Lung (tissue), 12 donors: ENCODE measurements around the gene EPS8. TPM values are rescaled to one million over a fixed set of nuclear protein-coding genes. Genes with fewer than 3 reads are reported as not detected.

Source experiments
- ATAC-seq: fragments of 200-7000 bp; cut with Tn5 transposase; one replicate; pipeline ENCODE4 v1.9.1; 2020; ENCODE audit warnings: moderate number of reproducible peaks; ENCODE audit not compliant: insufficient read depth, low FRiP score
- DNase-seq, 3 donors: peaks; one replicate each; pipeline ENCODE4 v3.0.0-alpha.2; 2013 to 2017
- H3K27ac ChIP-seq, 2 donors: one replicate each; pipeline ENCODE4 v1.5.1; 2013; ENCODE audit warnings: mild to moderate bottlenecking in 2 of 2, moderate library complexity in 2 of 2, control low read depth in 1 of 2, inconsistent platforms in 1 of 2, low read depth in 1 of 2, low read length in 1 of 2
- H3K27me3 ChIP-seq, 3 donors: one replicate each; pipeline ENCODE4 v1.5.1; 2013; ENCODE audit warnings: low read length in 2 of 3; ENCODE audit not compliant: control insufficient read depth in 3 of 3, insufficient read depth in 3 of 3
- H3K36me3 ChIP-seq, 4 donors: one replicate each; pipeline ENCODE4 v1.5.1; 2013; ENCODE audit warnings: low read length in 4 of 4, mild to moderate bottlenecking in 1 of 4, moderate library complexity in 1 of 4; ENCODE audit not compliant: control insufficient read depth in 4 of 4, insufficient read depth in 4 of 4
- H3K4me1 ChIP-seq, 5 donors: one replicate each; pipeline ENCODE4 v1.5.1; 2013; ENCODE audit warnings: low read length in 5 of 5, mild to moderate bottlenecking in 2 of 5, moderate library complexity in 1 of 5; ENCODE audit not compliant: control insufficient read depth in 5 of 5, insufficient read depth in 5 of 5
- H3K4me3 ChIP-seq: one replicate; pipeline ENCODE4 v1.5.1; 2013; ENCODE audit warnings: mild to moderate bottlenecking, control low read depth, moderate library complexity
- H3K9ac ChIP-seq, 2 donors: one replicate each; pipeline ENCODE4 v1.5.1; 2013; ENCODE audit warnings: low read length in 2 of 2, control low read depth in 1 of 2; ENCODE audit not compliant: insufficient read depth in 1 of 2
- H3K9me3 ChIP-seq, 4 donors: one replicate each; pipeline ENCODE4 v1.5.1; 2013; ENCODE audit warnings: low read length in 3 of 4, mild to moderate bottlenecking in 1 of 4, moderate library complexity in 1 of 4; ENCODE audit not compliant: control insufficient read depth in 4 of 4, insufficient read depth in 3 of 4
- CTCF ChIP-seq: IDR thresholded peaks from 2 replicates; pipeline ENCODE4 v1.5.1; 2012; ENCODE audit warnings: mild to moderate bottlenecking; ENCODE audit errors: control extremely low read depth, extremely low read depth
- WGBS, 2 donors: extraction: QIAGEN DNeasy Blood & Tissue Kit; methylation state at CpG; one replicate each; pipeline ENCODE4 v1.1.7; 2013; 5-methylcytosine and 5-hydroxymethylcytosine counted together
- polyA plus RNA-seq, 2 donors: library from polyadenylated mRNA; stranded (reverse); fragments of 200-250 nt; gene quantifications; one replicate each; pipeline ENCODE4 v1.2.1, GENCODE V29; 2013
- total RNA-seq, 2 donors: library from RNA; depleted of rRNA in 1 of 2; stranded (reverse); fragments of >200 nt in 1 of 2; gene quantifications; one replicate each; pipeline ENCODE4 v1.2.1, GENCODE V29; 2014 to 2021
- donor health status: control.
- donor health status: control.
- donor health status: Bipolar disorder and iron deficiency.
- donor health status: healthy.
- donor health status: DM: yes; HTN: yes; CAD: no.

Gene EPS8
- total and polyA plus RNA-seq, 4 donors, result 30.1 to 153 (median 48.9) TPM

GRCh38 chr12:15601210-15601800 lies 187.9 kb downstream of the EPS8 start:
- ATAC-seq, result no peak
- Histone ChIP-seq H3K36me3 (no peaks in the 10 kb centered on the region), H3K27me3 (peaks cover 0 to 2% (median 0%) of the 10 kb centered on the region in 3 donors), H3K4me3 (no peak overlapping the region), H3K4me1 (peaks cover 0 to 33% (median 12%) of the 10 kb centered on the region in 5 donors), H3K9me3 (no peaks in the 10 kb centered on the region), H3K9ac (no peak overlapping the region), H3K27ac (no peak overlapping the region)
- DNase-seq, result no peak
- TF ChIP-seq CTCF, result no peak
- WGBS, 2 donors, result 94% methylated on average over 1 of the region's 1 CpG

- Histone ChIP-seq H3K9me3 (no peaks in the 10 kb centered on the region), H3K27me3 (no peaks in the 10 kb centered on the region), H3K27ac (no peak overlapping the region), H3K36me3 (no peaks in the 10 kb centered on the region), H3K9ac (no peak overlapping the region), H3K4me1 (peaks cover 0 to 36% (median 10%) of the 10 kb centered on the region in 5 donors), H3K4me3 (no peak overlapping the region)
- TF ChIP-seq CTCF, result no peak
- DNase-seq, result no peak
- 83 to 89% methylated on average over 7 of the region's 7 CpGs for WGBS, 2 donors
- ATAC-seq, result no peak
Observed at GRCh38 chr12:15600223-15600935, 188.8 kb downstream of the EPS8 start.

- peak overlapping the region in 1 of 2 donors; percentile 37 for H3K27ac ChIP-seq
- 35 to 51% methylated on average over 4 of the region's 4 CpGs for WGBS, 2 donors
- peak; percentile 30 for ATAC-seq
Observed at GRCh38 chr12:15599266-15600037, 189.7 kb downstream of the EPS8 start.

More at GRCh38 chr12:15599266-15600037, 189.7 kb downstream of the EPS8 start:
- Histone ChIP-seq H3K36me3 (no peaks in the 10 kb centered on the region), H3K27me3 (no peaks in the 10 kb centered on the region), H3K4me1 (peaks cover 0 to 36% (median 10%) of the 10 kb centered on the region in 5 donors), H3K4me3 (no peak overlapping the region), H3K9me3 (no peaks in the 10 kb centered on the region), H3K9ac (no peak overlapping the region)
- TF ChIP-seq CTCF, result no peak
- DNase-seq, result peak; percentile 28 to 88 (median 78)
